Measurements from ENCODE around the gene IQSEC3.

DNA sequence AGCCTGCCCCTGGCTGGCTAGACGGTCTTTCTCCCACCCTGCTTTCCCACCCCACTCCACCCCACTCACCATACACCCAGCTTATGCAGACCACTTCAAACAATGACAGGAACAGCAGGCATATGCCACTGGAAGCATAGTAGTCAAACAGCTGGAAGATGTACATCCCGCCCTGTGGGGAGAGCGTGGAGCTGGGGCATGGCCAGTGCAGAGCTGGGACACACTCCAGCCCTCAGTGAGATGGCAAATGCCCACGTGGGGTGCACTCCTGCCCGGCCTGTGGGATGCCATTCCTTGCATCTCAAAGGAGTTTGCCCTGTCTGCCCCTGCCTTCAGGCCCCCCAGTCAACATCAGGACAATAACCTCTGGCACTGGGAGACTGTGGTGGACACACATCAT lies 128.6 kb downstream of the IQSEC3 start:
- TF ChIP-seq, protein P1, sequence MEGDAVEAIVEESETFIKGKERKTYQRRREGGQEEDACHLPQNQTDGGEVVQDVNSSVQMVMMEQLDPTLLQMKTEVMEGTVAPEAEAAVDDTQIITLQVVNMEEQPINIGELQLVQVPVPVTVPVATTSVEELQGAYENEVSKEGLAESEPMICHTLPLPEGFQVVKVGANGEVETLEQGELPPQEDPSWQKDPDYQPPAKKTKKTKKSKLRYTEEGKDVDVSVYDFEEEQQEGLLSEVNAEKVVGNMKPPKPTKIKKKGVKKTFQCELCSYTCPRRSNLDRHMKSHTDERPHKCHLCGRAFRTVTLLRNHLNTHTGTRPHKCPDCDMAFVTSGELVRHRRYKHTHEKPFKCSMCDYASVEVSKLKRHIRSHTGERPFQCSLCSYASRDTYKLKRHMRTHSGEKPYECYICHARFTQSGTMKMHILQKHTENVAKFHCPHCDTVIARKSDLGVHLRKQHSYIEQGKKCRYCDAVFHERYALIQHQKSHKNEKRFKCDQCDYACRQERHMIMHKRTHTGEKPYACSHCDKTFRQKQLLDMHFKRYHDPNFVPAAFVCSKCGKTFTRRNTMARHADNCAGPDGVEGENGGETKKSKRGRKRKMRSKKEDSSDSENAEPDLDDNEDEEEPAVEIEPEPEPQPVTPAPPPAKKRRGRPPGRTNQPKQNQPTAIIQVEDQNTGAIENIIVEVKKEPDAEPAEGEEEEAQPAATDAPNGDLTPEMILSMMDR (IDR thresholded peaks at IDR 0.05; ENCODE audit: low read depth, low read length), result no peak
- TF ChIP-seq EZH2phosphoT487 (IDR thresholded peaks at IDR 0.05; ENCODE audit: low read depth), result no peak

All from OCI-LY3 (cell line).